Cardiac fibroblast (primary cell): ENCODE results near the gene CAMTA1.

Source experiments
- DNase-seq, 2 donors: peaks; one replicate each; pipeline versions ENCODE4 v3.0.0 to v3.0.0-alpha.2; 2010; ENCODE audit warnings: low read depth in 2 of 2
- H3K4me3 ChIP-seq, 2 donors: replicated peaks in 1 of 2; 1 replicate in 1 of 2; 2 replicates in 1 of 2; pipeline ENCODE4 v1.5.1; 2011; ENCODE audit warnings: low read depth in 2 of 2, low read length in 2 of 2, mild to moderate bottlenecking in 2 of 2, moderate library complexity in 1 of 2
- TF ChIP-seq, protein P1 (sequence below): IDR thresholded peaks from one replicate; pipeline ENCODE4 v1.5.1; 2011; ENCODE audit warnings: low read depth, mild to moderate bottlenecking, low read length, inconsistent platforms

CAMTA1 gene

DNA sequence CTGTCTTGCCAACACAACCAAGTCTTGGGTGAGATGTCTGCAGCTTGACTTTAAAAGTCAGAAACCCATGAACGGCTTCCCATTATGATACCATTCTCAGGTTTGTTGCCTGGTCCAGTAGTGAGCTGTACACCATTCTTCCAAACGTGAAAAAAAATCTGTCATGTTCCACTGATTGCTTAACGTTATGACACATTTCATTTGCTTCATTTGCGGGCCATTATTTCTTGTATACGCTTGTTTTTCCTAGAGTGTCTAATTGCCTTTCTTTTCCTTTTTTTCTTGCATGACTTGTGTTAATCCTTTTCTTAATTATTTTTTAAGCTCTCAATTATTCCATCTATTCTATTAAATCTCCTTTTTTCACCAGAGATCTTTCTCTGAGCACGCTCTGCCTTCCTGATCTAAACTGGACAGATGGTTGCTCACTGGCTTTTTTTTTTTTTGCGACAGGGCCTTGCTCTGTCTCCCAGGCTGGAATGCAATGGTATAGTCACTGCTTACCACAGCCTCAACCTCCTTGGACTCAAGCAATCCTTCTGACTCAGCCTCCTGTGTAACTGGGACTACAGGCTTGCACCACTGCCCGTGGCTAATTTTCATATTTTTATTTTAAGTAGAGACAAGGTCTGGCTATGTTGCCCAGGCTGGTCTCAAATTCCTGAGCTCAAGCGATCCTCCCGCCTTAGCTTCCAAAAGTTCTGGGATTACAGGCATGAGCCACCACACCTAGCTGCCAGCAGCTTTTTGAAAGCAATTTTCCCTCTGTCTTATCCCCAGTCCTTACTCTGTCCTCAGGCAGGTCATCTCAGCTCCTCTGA, 31.7 kb upstream of the CAMTA1 start:
- DNase-seq = peak in 1 of 2 donors; percentile 45
- H3K4me3 ChIP-seq = no peak overlapping the region

DNA sequence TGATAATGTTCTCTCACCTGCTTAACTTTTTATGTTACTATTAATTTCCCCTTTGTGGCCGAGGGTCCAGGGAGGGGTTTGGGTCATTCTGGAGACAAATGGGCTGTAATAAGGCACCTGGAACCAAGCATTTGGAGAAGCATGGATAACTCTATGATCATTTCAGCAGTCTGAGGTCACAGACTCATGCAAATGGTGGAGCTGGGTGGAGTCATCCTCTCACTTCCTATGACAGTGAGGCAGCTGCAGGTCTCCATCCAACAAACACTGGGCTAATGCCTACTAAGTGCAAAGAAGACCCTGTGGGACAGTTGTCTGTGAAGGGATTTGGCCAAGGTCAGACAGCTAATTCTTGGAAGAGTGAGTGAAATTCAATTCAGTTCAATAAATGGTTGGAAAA, 28.8 kb upstream of the CAMTA1 start:
- TF ChIP-seq, protein P1, sequence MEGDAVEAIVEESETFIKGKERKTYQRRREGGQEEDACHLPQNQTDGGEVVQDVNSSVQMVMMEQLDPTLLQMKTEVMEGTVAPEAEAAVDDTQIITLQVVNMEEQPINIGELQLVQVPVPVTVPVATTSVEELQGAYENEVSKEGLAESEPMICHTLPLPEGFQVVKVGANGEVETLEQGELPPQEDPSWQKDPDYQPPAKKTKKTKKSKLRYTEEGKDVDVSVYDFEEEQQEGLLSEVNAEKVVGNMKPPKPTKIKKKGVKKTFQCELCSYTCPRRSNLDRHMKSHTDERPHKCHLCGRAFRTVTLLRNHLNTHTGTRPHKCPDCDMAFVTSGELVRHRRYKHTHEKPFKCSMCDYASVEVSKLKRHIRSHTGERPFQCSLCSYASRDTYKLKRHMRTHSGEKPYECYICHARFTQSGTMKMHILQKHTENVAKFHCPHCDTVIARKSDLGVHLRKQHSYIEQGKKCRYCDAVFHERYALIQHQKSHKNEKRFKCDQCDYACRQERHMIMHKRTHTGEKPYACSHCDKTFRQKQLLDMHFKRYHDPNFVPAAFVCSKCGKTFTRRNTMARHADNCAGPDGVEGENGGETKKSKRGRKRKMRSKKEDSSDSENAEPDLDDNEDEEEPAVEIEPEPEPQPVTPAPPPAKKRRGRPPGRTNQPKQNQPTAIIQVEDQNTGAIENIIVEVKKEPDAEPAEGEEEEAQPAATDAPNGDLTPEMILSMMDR = no peak
- H3K4me3 ChIP-seq = no peak overlapping the region
- DNase-seq = no peak

More for the DNA sequence above, 31.7 kb upstream of the CAMTA1 start:
- TF ChIP-seq, protein P1 = no peak

DNA sequence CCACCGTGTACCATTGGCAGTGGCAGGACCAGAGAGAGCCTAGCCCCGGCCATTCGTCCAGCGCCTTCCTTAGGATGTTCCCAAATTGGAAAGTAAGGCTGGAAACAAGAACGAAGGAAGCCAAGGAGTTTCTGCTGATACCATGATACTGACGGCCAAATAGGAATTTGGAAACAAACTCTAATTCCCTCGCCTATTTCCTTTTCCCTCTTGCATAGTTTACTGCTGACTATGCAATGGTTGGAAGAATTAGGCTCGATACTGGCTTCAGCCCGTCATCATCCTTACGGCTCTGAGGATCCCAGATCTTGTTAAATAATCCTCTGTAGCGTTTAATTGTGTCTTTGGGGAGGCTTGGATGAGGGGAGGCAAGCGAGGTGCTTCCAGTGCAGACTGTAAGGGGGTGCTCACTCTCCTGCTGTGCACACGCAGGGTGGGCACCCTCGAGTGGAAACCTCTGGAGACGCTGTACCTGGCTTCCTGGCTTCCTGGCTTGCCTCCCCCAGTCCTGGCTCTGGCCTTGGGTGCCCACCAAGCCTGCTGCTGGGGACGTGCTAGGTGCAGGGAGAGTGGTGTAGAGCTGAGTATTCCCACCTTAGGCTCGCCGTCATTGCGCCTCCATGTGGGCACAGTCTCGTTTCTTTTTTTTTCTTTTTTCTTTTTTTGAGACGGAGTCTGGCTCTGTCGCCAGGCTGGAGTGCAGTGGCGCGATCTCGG, 27.4 kb upstream of the CAMTA1 start:
- TF ChIP-seq, protein P1 = no peak
- DNase-seq = peak in 1 of 2 donors; percentile 27
- H3K4me3 ChIP-seq = no peak overlapping the region

DNA sequence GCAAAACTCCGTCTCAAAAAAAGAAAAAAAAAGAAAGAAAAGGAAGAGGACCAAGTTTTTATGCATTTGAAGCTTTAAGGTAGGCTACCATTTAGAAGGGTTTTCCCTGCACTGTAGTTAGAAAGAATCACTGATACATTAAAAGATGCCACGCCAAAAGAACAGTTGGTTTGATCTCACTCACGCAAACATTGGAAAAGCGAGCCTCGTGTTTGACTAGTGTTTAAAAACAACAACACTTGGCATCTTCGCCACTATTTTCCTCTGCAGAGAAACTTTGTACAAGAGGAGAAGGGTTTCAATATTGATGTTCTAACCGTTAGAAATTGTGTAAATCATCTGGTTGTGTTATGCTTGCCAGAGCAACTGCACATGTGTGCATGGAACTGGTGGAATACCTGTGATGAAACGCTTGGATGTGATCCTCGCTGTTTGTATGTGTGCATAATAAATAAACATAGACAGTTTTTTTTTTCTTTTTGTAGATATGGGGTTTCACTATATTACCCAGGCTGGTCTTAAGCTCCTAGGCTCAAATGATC, 24.0 kb upstream of the CAMTA1 start:
- TF ChIP-seq, protein P1 = no peak
- no peak overlapping the region for H3K4me3 ChIP-seq
- DNase-seq = no peak

DNA sequence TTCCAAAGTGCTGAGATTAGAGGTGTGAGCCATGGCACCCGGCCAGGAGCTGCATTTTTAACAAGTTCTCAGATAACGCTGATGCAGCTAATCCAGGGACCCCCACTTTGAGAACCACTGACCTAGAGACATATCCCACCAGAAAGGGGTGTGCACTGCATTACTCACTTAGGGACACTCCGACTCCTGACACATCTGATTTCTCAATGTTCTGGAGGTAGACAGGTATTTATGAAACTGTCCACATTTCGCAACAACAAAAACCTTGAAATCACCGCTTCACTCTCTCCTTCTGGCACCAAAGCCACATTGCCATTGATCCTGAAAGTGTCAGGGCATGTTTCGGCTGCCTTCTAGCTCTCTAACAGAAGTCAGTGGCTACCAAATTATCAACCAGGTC, 23.2 kb upstream of the CAMTA1 start:
- no peak for DNase-seq
- TF ChIP-seq, protein P1 = no peak
- H3K4me3 ChIP-seq = no peak overlapping the region

DNA sequence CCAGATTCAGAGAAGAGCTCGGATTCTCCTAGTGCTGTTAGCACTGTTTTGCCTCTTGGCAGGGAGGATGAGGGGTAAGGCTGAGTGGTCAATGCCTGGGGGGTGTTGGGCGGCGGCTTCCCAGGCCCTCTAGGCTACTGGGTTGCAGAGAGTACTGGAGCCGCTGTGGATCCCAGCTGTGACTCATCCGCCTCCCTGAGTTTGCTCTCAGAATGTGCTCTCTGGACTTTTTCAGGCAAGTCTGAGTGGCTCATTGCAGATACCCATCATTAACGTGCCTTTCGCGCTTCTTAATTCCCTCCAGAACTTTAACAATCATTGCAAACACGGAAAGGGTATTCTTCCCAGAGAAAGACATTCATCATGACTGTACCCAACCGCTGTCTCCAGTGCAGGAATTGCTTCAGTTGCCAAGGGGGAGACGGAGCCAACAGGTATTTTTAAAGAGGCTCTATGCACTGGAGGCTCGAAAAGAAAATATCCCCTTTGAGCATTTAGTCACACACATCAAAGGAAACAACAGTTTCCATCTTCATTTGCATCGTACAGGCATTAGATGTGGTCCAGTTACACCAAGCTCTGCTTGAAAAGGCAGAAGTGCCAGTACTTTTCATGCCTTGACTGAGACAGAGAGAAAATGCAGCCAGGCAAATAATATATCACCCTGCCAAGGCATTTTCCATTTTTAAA, 14.4 kb upstream of the CAMTA1 start:
- H3K4me3 ChIP-seq = no peak overlapping the region
- peak; percentile 23 to 39 for DNase-seq
- TF ChIP-seq, protein P1 = no peak
